GM12891 (cell line): ENCODE measurements around the gene DYNC1H1.

Source experiments
- PAX5 ChIP-seq: IDR thresholded peaks from 2 replicates; pipeline ENCODE4 v1.6.1; 2011; ENCODE audit warnings: low read length, moderate library complexity, mild to moderate bottlenecking; ENCODE audit not compliant: insufficient read depth, severe bottlenecking
- POLR2A ChIP-seq: IDR thresholded peaks from 2 replicates; pipeline ENCODE4 v1.6.1; 2011; ENCODE audit warnings: low read depth, low read length, control low read depth
- POLR2AphosphoS5 ChIP-seq: IDR thresholded peaks from 2 replicates; pipeline ENCODE4 v1.6.1; 2011; ENCODE audit warnings: low read depth, low read length, control low read depth

DNA sequence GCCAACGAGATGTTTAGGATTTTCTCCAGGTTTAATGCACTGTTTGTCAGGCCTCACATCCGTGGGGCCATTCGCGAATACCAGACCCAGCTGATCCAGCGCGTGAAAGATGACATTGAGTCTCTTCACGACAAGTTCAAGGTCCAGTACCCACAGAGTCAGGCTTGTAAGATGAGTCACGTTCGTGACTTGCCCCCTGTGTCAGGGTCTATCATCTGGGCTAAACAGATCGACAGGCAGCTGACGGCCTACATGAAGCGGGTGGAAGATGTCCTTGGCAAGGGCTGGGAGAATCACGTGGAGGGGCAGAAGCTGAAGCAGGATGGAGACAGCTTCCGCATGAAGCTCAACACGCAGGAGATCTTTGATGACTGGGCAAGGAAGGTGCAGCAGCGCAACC lies 21.6 kb downstream of the DYNC1H1 start:
- no peak for TF ChIP-seq POLR2AphosphoS5
- TF ChIP-seq POLR2A, result no peak
- no peak for TF ChIP-seq PAX5
